Lower lobe of right lung (tissue), 2 donors: ENCODE measurements around the gene TPP1. TPM values are rescaled to one million over a fixed set of nuclear protein-coding genes. Genes with fewer than 3 reads are reported as not detected.

Experiments used
- ATAC-seq, 2 donors: fragments of 200-7000 bp; cut with Tn5 transposase; one replicate each; pipeline ENCODE4 v1.9.1; 2020 to 2022; ENCODE audit warnings: mild to moderate bottlenecking in 2 of 2, moderate library complexity in 2 of 2
- DNase-seq: peaks from one replicate; pipeline ENCODE4 v3.0.0-alpha.2; 2020
- H3K27ac ChIP-seq: fragments of 200-600 bp; one replicate; pipeline ENCODE4 v1.8.0; 2022
- H3K27me3 ChIP-seq: fragments of 200-600 bp; one replicate; pipeline ENCODE4 v1.8.0; 2022; ENCODE audit warnings: low read depth
- H3K36me3 ChIP-seq: fragments of 200-600 bp; one replicate; pipeline ENCODE4 v1.8.0; 2022; ENCODE audit warnings: mild to moderate bottlenecking
- H3K4me1 ChIP-seq: fragments of 200-600 bp; one replicate; pipeline ENCODE4 v1.8.0; 2022
- H3K4me3 ChIP-seq: fragments of 200-600 bp; one replicate; pipeline ENCODE4 v1.8.0; 2022; ENCODE audit warnings: mild to moderate bottlenecking
- H3K9me3 ChIP-seq: fragments of 200-600 bp; one replicate; pipeline ENCODE4 v1.8.0; 2022
- CTCF ChIP-seq: fragments of 200-600 bp; IDR thresholded peaks from one replicate; pipeline ENCODE4 v1.8.0; 2022; ENCODE audit warnings: antibody characterized with exemption, mild to moderate bottlenecking
- intact Hi-C: fragments of 100-400 bp; cut with DNase I; formaldehyde crosslinking; loops from one replicate; pipeline ENCODE4 v1.11.0; 2022
- total RNA-seq: library from RNA; stranded (reverse); fragmentation: NEBNext Ultra II Directional; extraction: Animal tissue kit (Norgen Biotek cat#: 25700); gene quantifications from one replicate; pipeline ENCODE4 v1.2.1, GENCODE V29; 2021
- donor health status: DM: no; HTN: yes; CAD: no; lungs with severe emphysema.

TPP1 gene
- total RNA-seq, 1 donor from 2014 or later = 231 TPM

- DNase-seq (no peak), ATAC-seq (no peak)
- H3K4me1 ChIP-seq = peaks cover 69% of the 10 kb centered on the region
- no peak for TF ChIP-seq CTCF
- H3K9me3 ChIP-seq = no peaks in the 10 kb centered on the region
- H3K27me3 ChIP-seq = no peaks in the 10 kb centered on the region
- H3K36me3 ChIP-seq = peaks cover 43% of the 10 kb centered on the region
- intact Hi-C loops = no loop called here
- H3K4me3 ChIP-seq = no peak overlapping the region
- no peak overlapping the region for H3K27ac ChIP-seq
Observed at GRCh38 chr11:6608726-6609501, 10.3 kb downstream of the TPP1 start.

GRCh38 chr11:6608011-6608410 is 11.2 kb downstream of the TPP1 start:
- TF ChIP-seq CTCF = no peak
- intact Hi-C loops = no loop called here
- H3K4me1 ChIP-seq = peaks cover 63% of the 10 kb centered on the region

GRCh38 chr11:6607190-6607795 is 11.9 kb downstream of the TPP1 start:
- peak overlapping the region; percentile 86 for H3K4me3 ChIP-seq
- intact Hi-C loops = no loop called here
- TF ChIP-seq CTCF = no peak
- H3K27me3 ChIP-seq = no peaks in the 10 kb centered on the region
- ATAC-seq (no peak), DNase-seq (no peak)
- H3K36me3 ChIP-seq = peaks cover 40% of the 10 kb centered on the region
- H3K27ac ChIP-seq = peak overlapping the region; percentile 56
- H3K9me3 ChIP-seq = no peaks in the 10 kb centered on the region
- H3K4me1 ChIP-seq = peaks cover 65% of the 10 kb centered on the region

More at GRCh38 chr11:6608011-6608410, 11.2 kb downstream of the TPP1 start:
- H3K27ac ChIP-seq = peak overlapping the region; percentile 56
- DNase-seq (no peak), ATAC-seq (no peak)
- peaks cover 40% of the 10 kb centered on the region for H3K36me3 ChIP-seq
- no peak overlapping the region for H3K4me3 ChIP-seq
- no peaks in the 10 kb centered on the region for H3K27me3 ChIP-seq
- H3K9me3 ChIP-seq = no peaks in the 10 kb centered on the region

GRCh38 chr11:6606471-6607189 is 12.6 kb downstream of the TPP1 start:
- Histone ChIP-seq H3K9me3 (no peaks in the 10 kb centered on the region), H3K36me3 (peaks cover 45% of the 10 kb centered on the region), H3K4me3 (peak overlapping the region; percentile 86), H3K27me3 (no peaks in the 10 kb centered on the region), H3K27ac (peak overlapping the region; percentile 93), H3K4me1 (peaks cover 72% of the 10 kb centered on the region)
- ATAC-seq = peak; percentile 77 to 79
- peak; percentile 91 for DNase-seq
- intact Hi-C loops = no loop called here
- no peak for TF ChIP-seq CTCF

- peak overlapping the region; percentile 86 for H3K4me3 ChIP-seq
- no peaks in the 10 kb centered on the region for H3K9me3 ChIP-seq
- DNase-seq (no peak), ATAC-seq (no peak)
- peak overlapping the region; percentile 93 for H3K27ac ChIP-seq
- intact Hi-C loops = no loop called here
- H3K4me1 ChIP-seq = peaks cover 70% of the 10 kb centered on the region
- TF ChIP-seq CTCF = no peak
- H3K27me3 ChIP-seq = no peaks in the 10 kb centered on the region
- peaks cover 48% of the 10 kb centered on the region for H3K36me3 ChIP-seq
Observed at GRCh38 chr11:6604790-6605189, 14.4 kb downstream of the TPP1 start.
